ENCODE results near the gene PCDHGC3.

PCDHGC3 gene

GRCh38 chr5:141521244-141521781 lies 45.5 kb downstream of the PCDHGC3 start:
- Histone ChIP-seq H3K27me3 (ENCODE audit: insufficient read depth, low read length, poor library complexity) (no peaks in the 10 kb centered on the region), H3K9me3 (ENCODE audit: insufficient read depth, low read length, severe bottlenecking) (no peaks in the 10 kb centered on the region), H3K4me1 (ENCODE audit: insufficient read depth, low read length) (no peaks in the 10 kb centered on the region), H3K79me2 (ENCODE audit: insufficient read depth, low read length) (no peaks in the 10 kb centered on the region), H3K4me3 (ENCODE audit: low read depth in 1 of 2, low read length in 2 of 2) (no peak overlapping the region), H3K9ac (ENCODE audit: low read depth, low read length) (no peak overlapping the region), H3K36me3 (ENCODE audit: insufficient read depth, low read length) (peaks cover 99% of the 10 kb centered on the region), H3K4me2 (ENCODE audit: insufficient read depth, low read length) (no peak overlapping the region), H2AFZ (ENCODE audit: low read depth, low read length) (no peak overlapping the region), H4K20me1 (ENCODE audit: insufficient read depth, low read length) (no peaks in the 10 kb centered on the region), H3K27ac (ENCODE audit: low read length) (no peak overlapping the region)
- ATAC-seq (ENCODE audit: insufficient read depth, low read depth) (no peak), DNase-seq (no peak)
- no peak for TF ChIP-seq EZH2 (IDR thresholded peaks at IDR 0.05; ENCODE audit: borderline replicate concordance, low read depth, low read length, severe bottlenecking)

DNA sequence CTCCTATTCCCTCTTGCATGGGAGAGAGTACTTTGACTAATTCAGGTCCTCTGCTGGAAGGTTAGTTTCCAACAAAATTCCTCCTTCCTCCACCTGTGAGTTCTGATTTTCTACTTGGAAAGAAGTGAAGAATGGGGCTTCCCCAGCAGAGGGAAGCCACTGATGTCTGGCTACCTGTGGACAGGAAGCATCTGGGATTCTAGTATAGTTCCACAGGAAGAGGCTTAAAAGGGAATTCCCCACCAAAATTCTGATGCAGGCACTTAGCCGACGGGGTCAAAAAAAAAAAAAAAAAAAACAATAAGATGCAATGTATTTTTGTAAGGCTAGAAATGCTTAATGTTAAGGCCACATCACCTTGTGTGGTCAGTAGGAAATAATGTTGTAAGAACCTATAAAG lies 46.5 kb downstream of the PCDHGC3 start:
- Histone ChIP-seq H3K4me2 (ENCODE audit: insufficient read depth, low read length) (no peak overlapping the region), H4K20me1 (ENCODE audit: insufficient read depth, low read length) (no peaks in the 10 kb centered on the region), H2AFZ (ENCODE audit: low read depth, low read length) (no peak overlapping the region), H3K36me3 (ENCODE audit: insufficient read depth, low read length) (peaks cover 99% of the 10 kb centered on the region), H3K27ac (ENCODE audit: low read length) (no peak overlapping the region), H3K4me1 (ENCODE audit: insufficient read depth, low read length) (no peaks in the 10 kb centered on the region), H3K4me3 (ENCODE audit: low read depth in 1 of 2, low read length in 2 of 2) (no peak overlapping the region), H3K79me2 (ENCODE audit: insufficient read depth, low read length) (no peaks in the 10 kb centered on the region), H3K27me3 (ENCODE audit: insufficient read depth, low read length, poor library complexity) (no peaks in the 10 kb centered on the region), H3K9ac (ENCODE audit: low read depth, low read length) (no peak overlapping the region), H3K9me3 (ENCODE audit: insufficient read depth, low read length, severe bottlenecking) (no peaks in the 10 kb centered on the region)
- DNase-seq (no peak), ATAC-seq (ENCODE audit: insufficient read depth, low read depth) (no peak)
- TF ChIP-seq, protein P1, sequence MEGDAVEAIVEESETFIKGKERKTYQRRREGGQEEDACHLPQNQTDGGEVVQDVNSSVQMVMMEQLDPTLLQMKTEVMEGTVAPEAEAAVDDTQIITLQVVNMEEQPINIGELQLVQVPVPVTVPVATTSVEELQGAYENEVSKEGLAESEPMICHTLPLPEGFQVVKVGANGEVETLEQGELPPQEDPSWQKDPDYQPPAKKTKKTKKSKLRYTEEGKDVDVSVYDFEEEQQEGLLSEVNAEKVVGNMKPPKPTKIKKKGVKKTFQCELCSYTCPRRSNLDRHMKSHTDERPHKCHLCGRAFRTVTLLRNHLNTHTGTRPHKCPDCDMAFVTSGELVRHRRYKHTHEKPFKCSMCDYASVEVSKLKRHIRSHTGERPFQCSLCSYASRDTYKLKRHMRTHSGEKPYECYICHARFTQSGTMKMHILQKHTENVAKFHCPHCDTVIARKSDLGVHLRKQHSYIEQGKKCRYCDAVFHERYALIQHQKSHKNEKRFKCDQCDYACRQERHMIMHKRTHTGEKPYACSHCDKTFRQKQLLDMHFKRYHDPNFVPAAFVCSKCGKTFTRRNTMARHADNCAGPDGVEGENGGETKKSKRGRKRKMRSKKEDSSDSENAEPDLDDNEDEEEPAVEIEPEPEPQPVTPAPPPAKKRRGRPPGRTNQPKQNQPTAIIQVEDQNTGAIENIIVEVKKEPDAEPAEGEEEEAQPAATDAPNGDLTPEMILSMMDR (IDR thresholded peaks at IDR 0.05; ENCODE audit: borderline replicate concordance, extremely low read depth, low read length, poor library complexity, severe bottlenecking) = no peak
- TF ChIP-seq EZH2 (IDR thresholded peaks at IDR 0.05; ENCODE audit: borderline replicate concordance, low read depth, low read length, severe bottlenecking) = no peak

DNA sequence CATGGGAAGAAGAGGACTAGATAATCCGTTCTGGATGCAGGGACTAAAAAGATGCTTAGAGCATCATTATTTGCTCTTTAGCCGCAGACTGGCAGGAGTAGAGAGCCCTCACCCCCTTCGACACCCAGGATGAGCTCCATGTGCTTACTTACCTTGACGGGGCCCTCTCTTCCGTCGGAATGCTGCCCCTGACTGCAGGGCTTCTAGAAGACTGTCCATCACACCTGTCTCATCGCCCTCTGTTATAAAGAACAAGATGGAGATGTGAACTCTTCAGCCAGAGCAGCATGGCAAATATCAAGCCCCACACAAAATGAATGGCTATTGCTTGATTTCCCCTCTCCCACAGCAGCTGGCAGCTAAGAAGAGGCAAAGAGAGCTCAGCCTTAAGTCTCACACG lies 48.2 kb downstream of the PCDHGC3 start:
- H3K4me3 ChIP-seq (ENCODE audit: low read depth in 1 of 2, low read length in 2 of 2) = no peak overlapping the region
- H3K4me1 ChIP-seq (ENCODE audit: insufficient read depth, low read length) = no peaks in the 10 kb centered on the region
- H3K27ac ChIP-seq (ENCODE audit: low read length) = no peak overlapping the region

More for the DNA sequence above, 48.2 kb downstream of the PCDHGC3 start:
- peaks cover 99% of the 10 kb centered on the region for H3K36me3 ChIP-seq (ENCODE audit: insufficient read depth, low read length)
- no peaks in the 10 kb centered on the region for H3K79me2 ChIP-seq (ENCODE audit: insufficient read depth, low read length)
- no peaks in the 10 kb centered on the region for H4K20me1 ChIP-seq (ENCODE audit: insufficient read depth, low read length)
- no peak overlapping the region for H3K9ac ChIP-seq (ENCODE audit: low read depth, low read length)
- ATAC-seq (ENCODE audit: insufficient read depth, low read depth) (no peak), DNase-seq (no peak)
- no peak overlapping the region for H2AFZ ChIP-seq (ENCODE audit: low read depth, low read length)
- no peaks in the 10 kb centered on the region for H3K9me3 ChIP-seq (ENCODE audit: insufficient read depth, low read length, severe bottlenecking)
- TF ChIP-seq, protein P1 (IDR thresholded peaks at IDR 0.05; ENCODE audit: borderline replicate concordance, extremely low read depth, low read length, poor library complexity, severe bottlenecking) = no peak
- no peak for TF ChIP-seq EZH2 (IDR thresholded peaks at IDR 0.05; ENCODE audit: borderline replicate concordance, low read depth, low read length, severe bottlenecking)
- H3K27me3 ChIP-seq (ENCODE audit: insufficient read depth, low read length, poor library complexity) = no peaks in the 10 kb centered on the region
- no peak overlapping the region for H3K4me2 ChIP-seq (ENCODE audit: insufficient read depth, low read length)

Measured in DND-41 (cell line).